Measurements from ENCODE around the gene MBD1. TPM values are rescaled to one million over a fixed set of nuclear protein-coding genes. Genes with fewer than 3 reads are reported as not detected.

Gene MBD1
- total and polyA plus RNA-seq, 2 of the 13 experiments (the other 11 are each of a cell fraction or from before 2014, with no cell fraction given) = 25.5 to 28.6 TPM

DNA sequence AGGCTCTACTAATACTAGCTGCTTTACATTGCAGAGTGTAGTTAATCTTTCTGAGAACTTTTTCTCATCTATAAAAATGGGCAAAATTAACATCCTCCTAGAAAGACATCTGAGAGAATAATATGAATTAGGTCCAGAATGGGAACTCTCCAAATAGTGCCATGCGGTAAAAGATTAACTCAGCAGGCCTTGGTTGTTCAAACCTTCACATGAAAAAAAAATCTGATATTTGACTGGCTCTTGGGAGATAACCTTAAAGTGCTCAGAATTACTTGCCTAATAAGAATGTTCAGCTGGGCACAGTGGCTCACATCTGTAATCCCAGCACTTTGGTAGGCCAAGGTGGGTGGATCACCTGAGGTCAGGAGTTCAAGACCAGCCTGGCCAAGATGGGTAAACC, 11.7 kb upstream of the MBD1 start:
- peaks cover 0 to 3% of the 10 kb centered on the region in 2 experiments; a peak in 2 of 5 replicates for H3K27me3 ChIP-seq (ENCODE audit: control insufficient read depth in 1 of 2, insufficient read depth in 2 of 2, low read length in 2 of 2)
- H3K4me3 ChIP-seq (replicated peaks in 1 of 3; ENCODE audit: insufficient read depth in 1 of 3, low read depth in 2 of 3, low read length in 3 of 3) = no peak overlapping the region
- CTCF ChIA-PET (ENCODE audit: low intra/inter-chr PET ratio, low total read pairs) = no interaction called here
- in situ Hi-C loops (cut with HindIII; ENCODE audit: extremely low pct_ligation_motif_present, low pct_unique_long_range_greater_than_20kb) (no loop called here), intact Hi-C loops (cut with micrococcal nuclease; ENCODE audit: unreplicated experiment) (no loop called here)
- POLR2A ChIA-PET = no interaction called here
- FAIRE-seq = no peak
- peaks cover 8% of the 10 kb centered on the region; the same call in 1 of the 2 replicates for H3K4me1 ChIP-seq (ENCODE audit: insufficient read depth, low read length)
- no peaks in the 10 kb centered on the region for H3K36me3 ChIP-seq (replicated peaks in 1 of 2; ENCODE audit: control insufficient read depth in 1 of 2, insufficient read depth in 2 of 2, low read length in 2 of 2)
- no peak overlapping the region for H3K27ac ChIP-seq (ENCODE audit: extremely low read length, insufficient read depth, low read length)
- 22% methylated on average over 1 of the region's 1 CpG for WGBS (ENCODE audit: low lambda C conversion rate)
- DNase-seq (ENCODE audit: low spot score) = no peak
- no peak overlapping the region for H2AFZ ChIP-seq (ENCODE audit: low read length)
- BruUV-seq (replicated peaks) = no TSS peak
- no peak for ATAC-seq
- H3K9ac ChIP-seq (ENCODE audit: insufficient read depth, low read depth, low read length) = no peak overlapping the region
- no peaks in the 10 kb centered on the region for H3K9me3 ChIP-seq (ENCODE audit: low read length)
- no peaks in the 10 kb centered on the region for H4K20me1 ChIP-seq (ENCODE audit: insufficient read depth, low read length)
- H3K79me2 ChIP-seq (ENCODE audit: insufficient read depth, low read length) = no peaks in the 10 kb centered on the region
- no peak overlapping the region for H3K4me2 ChIP-seq (ENCODE audit: low read depth, low read length)
- TF ChIP-seq NR3C1 (CRISPR knock-in tag; IDR thresholded peaks at IDR 0.05) = no peak
- TF ChIP-seq ZHX1 (CRISPR knock-in tag; IDR thresholded peaks at IDR 0.05; ENCODE audit: low read depth) = no peak
- no peak for TF ChIP-seq ZFP82 (CRISPR knock-in tag; IDR thresholded peaks at IDR 0.05; ENCODE audit: borderline replicate concordance)
- no peak for TF ChIP-seq PHF20 (CRISPR knock-in tag; IDR thresholded peaks at IDR 0.05)
- TF ChIP-seq POGK (CRISPR knock-in tag; conservative IDR thresholded peaks at IDR 0.05) = no peak
- no peak for TF ChIP-seq MIER2 (CRISPR knock-in tag; IDR thresholded peaks at IDR 0.05)
- TF ChIP-seq ZNF878 (CRISPR knock-in tag; IDR thresholded peaks at IDR 0.05) = no peak
- no peak for TF ChIP-seq MBNL3 (CRISPR knock-in tag; conservative IDR thresholded peaks at IDR 0.05)
- TF ChIP-seq, protein P1, sequence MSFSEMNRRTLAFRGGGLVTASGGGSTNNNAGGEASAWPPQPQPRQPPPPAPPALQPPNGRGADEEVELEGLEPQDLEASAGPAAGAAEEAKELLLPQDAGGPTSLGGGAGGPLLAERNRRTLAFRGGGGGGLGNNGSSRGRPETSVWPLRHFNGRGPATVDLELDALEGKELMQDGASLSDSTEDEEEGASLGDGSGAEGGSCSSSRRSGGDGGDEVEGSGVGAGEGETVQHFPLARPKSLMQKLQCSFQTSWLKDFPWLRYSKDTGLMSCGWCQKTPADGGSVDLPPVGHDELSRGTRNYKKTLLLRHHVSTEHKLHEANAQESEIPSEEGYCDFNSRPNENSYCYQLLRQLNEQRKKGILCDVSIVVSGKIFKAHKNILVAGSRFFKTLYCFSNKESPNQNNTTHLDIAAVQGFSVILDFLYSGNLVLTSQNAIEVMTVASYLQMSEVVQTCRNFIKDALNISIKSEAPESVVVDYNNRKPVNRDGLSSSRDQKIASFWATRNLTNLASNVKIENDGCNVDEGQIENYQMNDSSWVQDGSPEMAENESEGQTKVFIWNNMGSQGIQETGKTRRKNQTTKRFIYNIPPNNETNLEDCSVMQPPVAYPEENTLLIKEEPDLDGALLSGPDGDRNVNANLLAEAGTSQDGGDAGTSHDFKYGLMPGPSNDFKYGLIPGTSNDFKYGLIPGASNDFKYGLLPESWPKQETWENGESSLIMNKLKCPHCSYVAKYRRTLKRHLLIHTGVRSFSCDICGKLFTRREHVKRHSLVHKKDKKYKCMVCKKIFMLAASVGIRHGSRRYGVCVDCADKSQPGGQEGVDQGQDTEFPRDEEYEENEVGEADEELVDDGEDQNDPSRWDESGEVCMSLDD (CRISPR knock-in tag; IDR thresholded peaks at IDR 0.05; ENCODE audit: borderline replicate concordance) = no peak
- no peak for TF ChIP-seq RBM22 (optimal IDR thresholded peaks at IDR 0.05; ENCODE audit: low read length)
- no peak for TF ChIP-seq ZNF496 (CRISPR knock-in tag; IDR thresholded peaks at IDR 0.05; ENCODE audit: insufficient replicate concordance)
- TF ChIP-seq ETS1 (CRISPR knock-in tag; IDR thresholded peaks at IDR 0.05) = no peak
- TF ChIP-seq STAT5B (CRISPR knock-in tag; IDR thresholded peaks at IDR 0.05) = no peak
- no peak for TF ChIP-seq ZMYM3 (CRISPR knock-in tag; IDR thresholded peaks at IDR 0.05)
- TF ChIP-seq ZNF557 (CRISPR knock-in tag; IDR thresholded peaks at IDR 0.05) = no peak

All from HepG2 (cell line).